Stimulated activated CD4-positive, alpha-beta T cell treated with anti-CD3 and anti-CD28 coated beads, Interleukin-4, amount 100 ng/mL, for 4 hours (primary cell): ENCODE data around the gene EAF1.
"Not testable (repeated sequence)": the region's sequence is repeated elsewhere in the genome, so short reads cannot be mapped to it uniquely, and the experiment has no call there.

Experiments
- DNase-seq, 2 experiments: peaks; one replicate each; pipeline ENCODE4 v3.0.0-alpha.2; 2020

The EAF1 gene

DNA sequence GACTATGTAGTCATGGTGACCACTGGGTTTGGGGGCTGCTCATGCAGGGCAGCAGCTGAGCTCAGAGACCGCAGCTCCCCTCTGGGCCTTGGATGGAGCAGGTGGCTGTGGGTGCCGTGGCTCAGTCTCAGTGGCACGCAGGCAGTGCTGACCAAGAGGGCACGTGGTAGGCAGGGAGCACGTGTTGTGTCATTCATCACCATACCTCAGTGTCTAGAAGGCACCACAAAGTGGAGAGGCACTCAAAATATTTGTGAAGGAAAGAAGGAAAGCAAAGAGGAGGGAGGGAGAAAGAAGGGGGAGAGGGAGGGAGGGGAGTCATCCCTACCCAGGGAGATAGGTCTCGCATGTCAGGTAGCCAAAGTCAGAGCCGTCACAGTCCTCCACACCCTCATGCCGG, 26.1 kb downstream of the EAF1 start:
- DNase-seq: no peak

- no peak for DNase-seq
Observed at GRCh38 chr3:15453991-15454625, 26.7 kb downstream of the EAF1 start.

GRCh38 chr3:15454965-15455364, 27.6 kb downstream of the EAF1 start:
- DNase-seq: no peak

GRCh38 chr3:15455756-15456155, 28.4 kb downstream of the EAF1 start:
- no peak for DNase-seq

GRCh38 chr3:15456321-15456720, 28.9 kb downstream of the EAF1 start:
- DNase-seq: no peak

- DNase-seq: not testable (repeated sequence)
Observed at GRCh38 chr3:15456915-15457314, 29.5 kb downstream of the EAF1 start.

DNA sequence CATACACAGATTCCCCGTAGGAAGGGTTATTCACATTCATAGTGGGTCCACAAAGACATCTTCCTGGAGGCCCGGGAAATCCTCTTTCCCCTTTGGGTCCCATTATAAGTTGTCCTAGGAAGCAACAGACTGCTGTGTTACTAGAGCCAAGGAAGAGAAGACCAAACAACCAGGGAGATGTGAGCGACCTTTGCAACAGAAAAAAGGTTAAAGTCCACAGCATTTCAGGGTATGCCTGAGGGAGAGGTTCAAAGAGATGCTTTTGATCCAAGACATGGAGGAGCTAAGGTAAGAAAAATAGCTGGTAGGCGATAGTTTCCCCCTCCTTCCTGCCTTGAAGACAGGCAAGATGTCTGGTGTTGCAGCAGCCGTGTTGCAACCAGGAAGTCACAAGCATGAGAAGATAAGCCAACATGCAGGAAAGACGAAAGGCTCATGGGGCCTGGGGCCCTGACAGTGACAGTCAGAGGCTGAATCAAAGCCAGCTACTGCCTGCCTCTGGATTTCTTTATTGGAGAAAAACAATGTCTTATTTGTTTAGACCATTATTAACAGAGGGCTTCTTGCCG, 30.9 kb downstream of the EAF1 start:
- DNase-seq: no peak

DNA sequence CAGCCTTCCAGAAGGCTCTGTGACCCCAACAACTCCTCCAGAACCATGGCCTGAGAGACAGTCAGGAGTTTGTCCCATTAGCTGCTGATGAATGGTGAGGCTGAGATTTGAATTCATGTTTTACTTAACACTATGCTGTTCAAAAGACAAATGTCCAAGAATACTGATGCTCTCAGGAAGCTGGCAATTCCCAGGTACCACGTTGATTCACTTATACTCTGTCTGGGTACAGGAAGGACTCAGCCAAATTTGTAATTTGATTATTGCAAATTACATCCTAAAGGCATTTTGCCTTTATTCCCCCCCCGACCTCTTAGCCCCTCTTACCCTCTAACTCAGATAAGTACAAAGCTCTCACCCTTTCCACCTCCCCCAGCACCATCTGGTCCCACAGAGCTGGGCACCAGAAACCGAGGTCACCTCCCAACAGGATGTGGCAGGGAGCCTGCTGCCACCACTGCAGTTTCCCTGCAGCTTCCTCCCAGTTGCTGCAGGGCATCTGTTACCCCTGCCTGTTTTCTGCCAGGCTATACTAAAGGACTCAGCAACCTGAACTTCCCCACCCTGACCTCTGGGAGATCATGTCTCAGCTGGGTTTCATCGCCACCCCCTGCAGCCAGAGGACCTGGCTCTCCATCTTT, 33.6 kb downstream of the EAF1 start:
- DNase-seq: no peak

GRCh38 chr3:15462451-15462850, 35.1 kb downstream of the EAF1 start:
- DNase-seq: no peak

GRCh38 chr3:15465876-15466585, 38.6 kb downstream of the EAF1 start:
- DNase-seq: no peak

- DNase-seq: no peak
Observed at GRCh38 chr3:15467227-15468181, 40.1 kb downstream of the EAF1 start.

GRCh38 chr3:15470261-15470660, 42.9 kb downstream of the EAF1 start:
- no peak for DNase-seq

DNA sequence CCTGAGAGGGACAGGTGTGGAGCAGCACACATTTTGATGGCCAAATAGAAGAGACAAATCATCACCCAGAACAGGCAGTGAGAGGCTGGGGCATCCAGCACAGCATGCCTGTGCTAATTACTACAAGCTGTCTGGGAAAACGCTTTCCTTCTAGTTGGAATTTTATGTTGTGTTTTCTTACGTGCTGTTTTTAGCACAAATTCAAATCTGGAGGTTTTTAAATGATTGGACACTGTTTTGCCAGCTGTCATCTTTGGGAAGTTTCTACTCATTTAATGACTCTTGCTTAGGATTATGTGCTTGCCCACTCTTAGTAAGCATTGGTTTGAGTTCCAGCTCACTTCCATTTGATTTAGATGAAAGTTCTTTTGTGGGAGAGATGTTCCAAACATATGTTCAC, 43.5 kb downstream of the EAF1 start:
- DNase-seq: no peak

DNA sequence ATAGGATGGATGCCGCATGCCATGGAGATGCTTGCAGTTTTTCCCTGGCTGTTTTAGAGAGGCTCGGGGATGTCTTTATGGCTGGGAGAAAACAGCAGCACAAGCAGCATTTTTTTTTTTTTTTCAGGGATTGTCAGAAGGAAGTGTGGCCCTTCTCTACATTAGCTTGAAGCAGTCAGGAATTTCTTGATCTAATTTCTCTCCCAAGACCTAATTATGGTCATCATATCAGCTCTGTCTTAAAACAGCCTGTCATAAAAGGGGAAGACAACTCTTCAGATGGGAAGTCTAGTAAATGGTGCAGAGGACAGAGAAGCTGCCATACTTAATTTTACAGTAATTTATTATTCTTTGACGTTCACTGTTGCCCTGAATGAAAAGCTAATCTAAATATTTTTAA, 44.5 kb downstream of the EAF1 start:
- no peak for DNase-seq

GRCh38 chr3:15475161-15475560, 47.8 kb downstream of the EAF1 start:
- DNase-seq: no peak

GRCh38 chr3:15476378-15476777, 49.0 kb downstream of the EAF1 start:
- no peak for DNase-seq

- no peak for DNase-seq
Observed at GRCh38 chr3:15477951-15478639, 50.7 kb downstream of the EAF1 start.

- DNase-seq: no peak
Observed at GRCh38 chr3:15478640-15478979, 51.2 kb downstream of the EAF1 start.

- DNase-seq: no peak
Observed at GRCh38 chr3:15479400-15480224, 52.2 kb downstream of the EAF1 start.

DNA sequence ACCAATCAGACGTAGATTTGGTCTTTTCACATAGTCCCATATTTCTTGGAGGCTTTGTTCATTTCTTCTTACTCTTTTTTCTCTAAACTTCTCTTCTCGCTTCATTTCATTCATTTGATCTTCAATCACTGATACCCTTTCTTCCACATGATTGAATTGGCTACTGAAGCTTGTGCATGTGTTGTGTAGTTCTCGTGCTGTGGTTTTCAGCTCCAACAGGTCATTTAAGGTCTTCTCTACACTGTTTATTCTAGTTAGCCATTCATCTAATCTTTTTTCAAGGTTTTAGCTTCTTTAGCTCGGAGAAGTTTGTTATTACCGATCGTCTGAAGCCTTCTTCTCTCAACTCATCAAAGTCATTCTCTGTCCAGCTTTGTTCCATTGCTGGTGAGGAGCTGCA, 57.2 kb downstream of the EAF1 start:
- DNase-seq: not testable (repeated sequence)

DNA sequence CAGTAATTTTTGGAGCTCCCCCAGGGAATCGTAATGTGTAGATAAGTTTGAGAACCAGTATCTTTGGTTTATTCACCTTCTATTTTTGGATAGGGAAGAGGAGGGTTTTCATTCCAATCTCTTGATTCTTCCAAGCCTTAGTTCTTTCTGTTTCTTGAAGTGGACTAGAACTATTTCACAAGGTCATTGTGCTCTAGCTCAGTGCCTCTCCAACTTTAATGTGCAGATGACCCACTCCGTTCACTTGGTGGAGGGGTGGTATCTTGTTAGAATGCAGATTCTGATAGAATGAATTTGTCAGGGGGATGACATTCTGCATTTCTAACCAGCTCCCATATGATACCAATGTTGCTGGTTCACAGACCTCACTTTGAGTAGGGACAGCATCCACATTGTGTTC, 58.6 kb downstream of the EAF1 start:
- DNase-seq: no peak
